ENCODE data around the gene SECISBP2. TPM values are rescaled to one million over a fixed set of nuclear protein-coding genes. Genes with fewer than 3 reads are reported as not detected.

The SECISBP2 gene
- total and polyA plus RNA-seq, 2 donors (not counting 1 experiment from before 2014, with no cell fraction given) = 56.6 to 124 TPM

- no peaks in the 10 kb centered on the region for H3K9me3 ChIP-seq (ENCODE audit: control extremely low read depth in 1 of 3, control insufficient read depth in 2 of 3, insufficient read depth in 1 of 3, low read length in 2 of 3)
- H3K36me3 ChIP-seq (replicated peaks in 1 of 2; ENCODE audit: control extremely low read depth in 1 of 2, control insufficient read depth in 1 of 2, extremely low read depth in 1 of 2, insufficient read depth in 2 of 2, low read length in 1 of 2) = peaks cover 0 to 37% of the 10 kb centered on the region in 2 experiments
- ChIA-PET CTCF (interaction anchor here (1.2 to 4.5 kb wide), 4 partner anchors 10 to 173 kb away, joined by 3 to 83 read pairs (median 4); no protein-coding TSS in a partner anchor), POLR2A (no interaction called here)
- peaks cover 11 to 22% of the 10 kb centered on the region in 2 donors for H3K4me1 ChIP-seq (ENCODE audit: control insufficient read depth in 2 of 2, insufficient read depth in 2 of 2, low read length in 2 of 2)
- Mint-ChIP-seq H3K27me3 (no peaks in the 10 kb centered on the region), H3K4me3 (no peak overlapping the region), H3K9me3 (ENCODE audit: insufficient read depth) (no peaks in the 10 kb centered on the region), H3K4me1 (peaks cover 31% of the 10 kb centered on the region), H3K27ac (peak overlapping the region; percentile 67)
- H3K27ac ChIP-seq (ENCODE audit: low read length in 2 of 2) = no peak overlapping the region
- H3K4me2 ChIP-seq (replicated peaks; ENCODE audit: low read depth, low read length, poor library complexity, severe bottlenecking) = no peak overlapping the region
- intact Hi-C loops (cut with micrococcal nuclease) = no loop called here
- ATAC-seq (ENCODE audit: low read depth) (no peak), DNase-seq (no peak)
- H3K79me2 ChIP-seq (ENCODE audit: control insufficient read depth, insufficient read depth, low read length) = no peaks in the 10 kb centered on the region
- no peaks in the 10 kb centered on the region for H4K20me1 ChIP-seq (ENCODE audit: control insufficient read depth, insufficient read depth, low read length, poor library complexity, severe bottlenecking)
- WGBS (ENCODE audit: insufficient coverage) = 100% methylated on average over 1 of the region's 4 CpGs
- TF ChIP-seq EZH2 (IDR thresholded peaks at IDR 0.05; ENCODE audit: borderline replicate concordance, insufficient read depth, low read depth, low read length, poor library complexity, severe bottlenecking) (no peak), CTCF (IDR thresholded peaks at IDR 0.05) (no peak)
- no peak overlapping the region for H3K9ac ChIP-seq (ENCODE audit: low read length)
- no peaks in the 10 kb centered on the region for H3K27me3 ChIP-seq (replicated peaks in 1 of 4; ENCODE audit: control extremely low read depth in 1 of 4, control insufficient read depth in 3 of 4, insufficient read depth in 4 of 4, low read length in 3 of 4)
- H2AFZ ChIP-seq (ENCODE audit: insufficient read depth, low read depth, low read length, poor library complexity, severe bottlenecking) = no peak overlapping the region
- H3K4me3 ChIP-seq (ENCODE audit: control extremely low read depth in 1 of 5, extremely low read depth in 1 of 5, insufficient read depth in 1 of 5, low read depth in 2 of 5, low read length in 4 of 5) = no peak overlapping the region
Measured at GRCh38 chr9:89376286-89376685, 58.0 kb downstream of the SECISBP2 start.

- no peaks in the 10 kb centered on the region for H4K20me1 ChIP-seq (ENCODE audit: control insufficient read depth, insufficient read depth, low read length, poor library complexity, severe bottlenecking)
- WGBS (ENCODE audit: insufficient coverage) = 96% methylated on average over 7 of the region's 17 CpGs
- no peak for ATAC-seq (ENCODE audit: low read depth)
- H3K4me1 ChIP-seq (ENCODE audit: control insufficient read depth in 2 of 2, insufficient read depth in 2 of 2, low read length in 2 of 2) = peaks cover 11 to 26% of the 10 kb centered on the region in 2 donors
- H3K79me2 ChIP-seq (ENCODE audit: control insufficient read depth, insufficient read depth, low read length) = no peaks in the 10 kb centered on the region
- no peak for TF ChIP-seq CTCF (IDR thresholded peaks at IDR 0.05)
- no peak for TF ChIP-seq EZH2 (IDR thresholded peaks at IDR 0.05; ENCODE audit: borderline replicate concordance, insufficient read depth, low read depth, low read length, poor library complexity, severe bottlenecking)
- H3K27me3 ChIP-seq (replicated peaks in 1 of 4; ENCODE audit: control extremely low read depth in 1 of 4, control insufficient read depth in 3 of 4, insufficient read depth in 4 of 4, low read length in 3 of 4) = no peaks in the 10 kb centered on the region
- no peak overlapping the region for H3K4me3 Mint-ChIP-seq
- H3K27ac Mint-ChIP-seq = peak overlapping the region; percentile 67
- H3K9me3 ChIP-seq (ENCODE audit: control extremely low read depth in 1 of 3, control insufficient read depth in 2 of 3, insufficient read depth in 1 of 3, low read length in 2 of 3) = no peaks in the 10 kb centered on the region
- H3K27ac ChIP-seq (ENCODE audit: low read length in 2 of 2) = no peak overlapping the region
- no peak for DNase-seq
- H3K9ac ChIP-seq (ENCODE audit: low read length) = no peak overlapping the region
- peaks cover 35% of the 10 kb centered on the region for H3K4me1 Mint-ChIP-seq
- no peaks in the 10 kb centered on the region for H3K27me3 Mint-ChIP-seq
- ChIA-PET POLR2A (no interaction called here), CTCF (interaction anchor here (1.2 to 4.5 kb wide), 2 partner anchors 173 to 216 kb away, joined by 3 to 83 read pairs; no protein-coding TSS in a partner anchor)
- intact Hi-C loops (cut with micrococcal nuclease) = no loop called here
- H3K36me3 ChIP-seq (replicated peaks in 1 of 2; ENCODE audit: control extremely low read depth in 1 of 2, control insufficient read depth in 1 of 2, extremely low read depth in 1 of 2, insufficient read depth in 2 of 2, low read length in 1 of 2) = peaks cover 0 to 43% of the 10 kb centered on the region in 2 experiments
- no peak overlapping the region for H2AFZ ChIP-seq (ENCODE audit: insufficient read depth, low read depth, low read length, poor library complexity, severe bottlenecking)
- H3K9me3 Mint-ChIP-seq (ENCODE audit: insufficient read depth) = no peaks in the 10 kb centered on the region
- H3K4me3 ChIP-seq (ENCODE audit: control extremely low read depth in 1 of 5, extremely low read depth in 1 of 5, insufficient read depth in 1 of 5, low read depth in 2 of 5, low read length in 4 of 5) = no peak overlapping the region
- no peak overlapping the region for H3K4me2 ChIP-seq (replicated peaks; ENCODE audit: low read depth, low read length, poor library complexity, severe bottlenecking)
Measured at GRCh38 chr9:89376741-89377351, 58.5 kb downstream of the SECISBP2 start.
